CD14-positive monocyte (primary cell): Measurements from ENCODE around the gene SYT2. TPM values are rescaled to one million over a fixed set of nuclear protein-coding genes. Genes with fewer than 3 reads are reported as not detected.

ENCODE experiments used
- DNase-seq, 3 donors: peaks; one replicate each; pipeline ENCODE4 v3.0.0-alpha.2; 2011 to 2022
- H2AFZ ChIP-seq: 2 replicates; pipeline ENCODE4 v1.6.0; 2012; ENCODE audit warnings: mild to moderate bottlenecking, low read depth, low read length, inconsistent platforms; ENCODE audit not compliant: insufficient read depth, poor library complexity, severe bottlenecking
- H3K27ac ChIP-seq, 2 donors: 1 replicate in 1 of 2; 2 replicates in 1 of 2; pipeline ENCODE4 v1.5.1; 2012 to 2013; ENCODE audit warnings: low read length in 2 of 2, control low read depth in 1 of 2, inconsistent platforms in 1 of 2, low read depth in 1 of 2, mild to moderate bottlenecking in 1 of 2
- H3K27me3 ChIP-seq, 2 donors: one replicate each; pipeline versions ENCODE4 v1.6.0 to v1.6.1; 2011 to 2013; ENCODE audit warnings: low read length in 2 of 2; ENCODE audit not compliant: control insufficient read depth in 2 of 2, insufficient read depth in 2 of 2
- H3K36me3 ChIP-seq, 2 donors: replicated peaks in 1 of 2; 1 replicate in 1 of 2; 2 replicates in 1 of 2; pipeline versions ENCODE4 v1.5.1 to v1.6.1; 2012 to 2013; ENCODE audit warnings: low read length in 2 of 2, control low read depth in 1 of 2, inconsistent platforms in 1 of 2, mild to moderate bottlenecking in 1 of 2; ENCODE audit not compliant: insufficient read depth in 2 of 2, control insufficient read depth in 1 of 2
- H3K4me1 ChIP-seq, 2 donors: 1 replicate in 1 of 2; 2 replicates in 1 of 2; pipeline versions ENCODE4 v1.5.1 to v1.6.1; 2012 to 2013; ENCODE audit warnings: low read length in 2 of 2, control low read depth in 1 of 2, inconsistent platforms in 1 of 2, mild to moderate bottlenecking in 1 of 2, moderate library complexity in 1 of 2; ENCODE audit not compliant: insufficient read depth in 2 of 2, control insufficient read depth in 1 of 2
- H3K4me2 ChIP-seq: replicated peaks from 2 replicates; pipeline ENCODE3; 2012; ENCODE audit warnings: low read length, moderate library complexity, mild to moderate bottlenecking; ENCODE audit not compliant: poor library complexity, severe bottlenecking; ENCODE audit errors: extremely low read depth
- H3K4me3 ChIP-seq, 3 experiments: fragments of 200-600 bp in 1 of 3; sonication (generic) in 1 of 3; replicated peaks in 1 of 3; 1 replicate in 2 of 3; 2 replicates in 1 of 3; pipeline ENCODE4 v1.5.1; 2011 to 2013; ENCODE audit warnings: low read length in 3 of 3, mild to moderate bottlenecking in 3 of 3, control low read depth in 2 of 3, low read depth in 2 of 3, inconsistent platforms in 1 of 3, moderate library complexity in 1 of 3
- H3K79me2 ChIP-seq: 2 replicates; pipeline ENCODE4 v1.6.0; 2012; ENCODE audit warnings: mild to moderate bottlenecking, control low read depth, inconsistent platforms, low read length, moderate library complexity; ENCODE audit not compliant: insufficient read depth
- H3K9ac ChIP-seq: 2 replicates; pipeline ENCODE4 v1.6.0; 2017; ENCODE audit warnings: low read length, mild to moderate bottlenecking; ENCODE audit not compliant: insufficient read depth, poor library complexity, severe bottlenecking
- H3K9me3 ChIP-seq, 2 donors: replicated peaks in 1 of 2; 1 replicate in 1 of 2; 2 replicates in 1 of 2; pipeline versions ENCODE4 v1.5.1 to v1.6.1; 2012 to 2013; ENCODE audit warnings: low read length in 2 of 2, control low read depth in 1 of 2; ENCODE audit not compliant: control insufficient read depth in 1 of 2, insufficient read depth in 1 of 2
- H4K20me1 ChIP-seq: 2 replicates; pipeline ENCODE4 v1.6.0; 2012; ENCODE audit warnings: mild to moderate bottlenecking, low read length, control low read depth, moderate library complexity; ENCODE audit not compliant: insufficient read depth
- H3K27ac Mint-ChIP-seq, 7 donors: one replicate each; pipeline ENCODE4 v1.8.0; 2020; ENCODE audit warnings: mild to moderate bottlenecking in 7 of 7, mixed read lengths in 7 of 7, moderate library complexity in 6 of 7, inconsistent platforms in 2 of 7
- H3K27me3 Mint-ChIP-seq, 3 donors: one replicate each; pipeline ENCODE4 v1.8.0; 2021 to 2022; ENCODE audit warnings: low read depth in 3 of 3, mild to moderate bottlenecking in 3 of 3, mixed read lengths in 3 of 3, moderate library complexity in 3 of 3, inconsistent platforms in 1 of 3
- H3K36me3 Mint-ChIP-seq, 2 donors: one replicate each; pipeline ENCODE4 v1.8.0; 2020; ENCODE audit warnings: mixed read lengths in 2 of 2, inconsistent platforms in 1 of 2, mild to moderate bottlenecking in 1 of 2
- H3K4me1 Mint-ChIP-seq: one replicate; pipeline ENCODE4 v1.8.0; 2020; ENCODE audit warnings: mild to moderate bottlenecking, mixed read lengths
- H3K4me3 Mint-ChIP-seq, 2 donors: one replicate each; pipeline ENCODE4 v1.8.0; 2020; ENCODE audit warnings: mild to moderate bottlenecking in 2 of 2, mixed read lengths in 2 of 2, moderate library complexity in 1 of 2
- H3K9me3 Mint-ChIP-seq, 7 donors: one replicate each; pipeline ENCODE4 v1.8.0; 2020 to 2022; ENCODE audit warnings: mixed read lengths in 7 of 7, mild to moderate bottlenecking in 6 of 7, moderate library complexity in 6 of 7, inconsistent platforms in 2 of 7
- CTCF ChIP-seq: fragments of 200-600 bp; IDR thresholded peaks from one replicate; pipeline ENCODE4 v1.8.0; 2022; ENCODE audit warnings: antibody characterized with exemption, mild to moderate bottlenecking
- WGBS: methylation state at CpG from one replicate; pipeline ENCODE4 v1.1.5; 2013; ENCODE audit warnings: missing lambda C conversion rate; ENCODE audit not compliant: insufficient coverage; 5-methylcytosine and 5-hydroxymethylcytosine counted together
- intact Hi-C, 2 donors: fragments of 100-400 bp; cut with micrococcal nuclease; formaldehyde crosslinking; loops; one replicate each; pipeline versions ENCODE4 v1.15.0 to v1.15.1; 2023
- polyA minus RNA-seq: library from RNA; depleted of rRNA, polyadenylated mRNA; stranded (reverse); fragments of >200 nt; gene quantifications from 2 replicates; pipeline ENCODE4 v1.2.3, GENCODE V29; 2012
- polyA plus RNA-seq, 3 donors: library from polyadenylated mRNA; depleted of rRNA in 1 of 3; unstranded in 2 of 3; stranded (reverse) in 1 of 3; fragments of 300-500 nt in 2 of 3; fragments of >200 nt in 1 of 3; fragmentation: Illumina TruSeq in 2 of 3; gene quantifications; 1 replicate in 2 of 3; 2 replicates in 1 of 3; pipeline ENCODE4 v1.2.3, GENCODE V29; 2012 to 2021
- total RNA-seq, 12 experiments: library from RNA in 1 of 12; stranded (reverse) in 1 of 12; fragments of 120-200 nt in 1 of 12; gene quantifications; one replicate each; pipeline ENCODE4 v1.2.4 and lab custom pipeline; 2013 to 2026; ENCODE audit warnings: mixed read lengths in 6 of 12, inconsistent platforms in 1 of 12

SYT2 gene
- not detected for total RNA-seq (2013)
- polyA plus RNA-seq (not detected), polyA minus RNA-seq (not detected in 2 replicates), total RNA-seq (lab: John Stamatoyannopoulos, UW) (0 to 2.5 (median 0.13) reads per million in 11 experiments)

GRCh38 chr1:202710070-202711045 lies at the start of gene SYT2:
Gene SYT2 (minus strand): TSS chr1:202710454. CDS start chr1:202605772, 104,682 bp downstream.
- peaks cover 0 to 9% (median 0%) of the 10 kb centered on the region in 7 donors for H3K9me3 Mint-ChIP-seq
- peak within 1 kb of the TSS in 1 of 2 donors; percentile 72 for H3K4me3 Mint-ChIP-seq
- intact Hi-C loops = loop anchor here in 1 of 2 donors (10.0 kb wide), 1 partner anchor 246 kb away; no protein-coding TSS in a partner anchor
- no peaks in the 10 kb centered on the region for H4K20me1 ChIP-seq
- WGBS = 5% methylated on average over 55 of the region's 64 CpGs
- no peaks in the 10 kb centered on the region for H3K79me2 ChIP-seq
- no peaks in the 10 kb centered on the region for H3K36me3 ChIP-seq
- H3K4me2 ChIP-seq = no peak within 1 kb of the TSS
- H3K9ac ChIP-seq = no peak within 1 kb of the TSS
- no peaks in the 10 kb centered on the region for H3K36me3 Mint-ChIP-seq
- no peak within 1 kb of the TSS for H2AFZ ChIP-seq
- H3K4me1 ChIP-seq = no peaks in the 10 kb centered on the region
- H3K4me1 Mint-ChIP-seq = peaks cover 2% of the 10 kb centered on the region
- no peak within 1 kb of the TSS for H3K4me3 ChIP-seq
- no peak for TF ChIP-seq CTCF
- H3K27ac Mint-ChIP-seq = no peak within 1 kb of the TSS
- no peak for DNase-seq
- peaks cover 0 to 23% of the 10 kb centered on the region in 2 donors for H3K9me3 ChIP-seq
- H3K27me3 Mint-ChIP-seq = peaks cover 88 to 95% (median 92%) of the 10 kb centered on the region in 3 donors
- H3K27ac ChIP-seq = no peak within 1 kb of the TSS
- H3K27me3 ChIP-seq = peaks cover 73 to 95% of the 10 kb centered on the region in 2 donors

- 86% methylated on average over 1 of the region's 2 CpGs for WGBS
- H3K36me3 Mint-ChIP-seq = peaks cover 55 to 71% of the 10 kb centered on the region in 2 donors
These were observed 46.1 kb upstream of the SYT2 start for GRCh38 chr1:202756391-202756790.

More at GRCh38 chr1:202756391-202756790, 46.1 kb upstream of the SYT2 start:
- Histone ChIP-seq H3K27me3 (no peaks in the 10 kb centered on the region), H3K4me2 (no peak overlapping the region), H4K20me1 (no peaks in the 10 kb centered on the region), H3K4me3 (no peak overlapping the region), H3K36me3 (peaks cover 65 to 95% of the 10 kb centered on the region in 2 donors), H3K4me1 (peaks cover 9 to 10% of the 10 kb centered on the region in 2 donors), H3K27ac (no peak overlapping the region), H3K9me3 (no peaks in the 10 kb centered on the region), H3K9ac (no peak overlapping the region), H3K79me2 (no peaks in the 10 kb centered on the region), H2AFZ (no peak overlapping the region)
- Mint-ChIP-seq H3K4me3 (no peak overlapping the region), H3K27ac (no peak overlapping the region), H3K9me3 (peaks cover 0 to 1% (median 0%) of the 10 kb centered on the region in 7 donors), H3K27me3 (no peaks in the 10 kb centered on the region), H3K4me1 (peaks cover 25% of the 10 kb centered on the region)
- no peak for TF ChIP-seq CTCF
- intact Hi-C loops = loop anchor here in 1 of 2 donors (10.0 kb wide), 1 partner anchor 108 kb away; no protein-coding TSS in a partner anchor
- no peak for DNase-seq
